Stimulated activated effector memory CD8-positive, alpha-beta T cell treated with anti-CD3 and anti-CD28 coated beads, Interleukin-12 subunit alpha, Interleukin-12 subunit beta, amount 100 ng/mL, for 72 hours (primary cell): ENCODE results near the gene NUDT4B.
A peak's percentile ranks its signal among the peaks of the same experiment; 100 is the strongest.
"Not testable (repeated sequence)": the region's sequence is repeated elsewhere in the genome, so short reads cannot be mapped to it uniquely, and the experiment has no call there.

ENCODE experiments used
- ATAC-seq: fragments of 150-1000 bp; cut with Tn5 transposase; 2 replicates; pipeline ENCODE4 v1.10.0; 2021
- DNase-seq, 2 donors: peaks; one replicate each; pipeline ENCODE4 v3.0.0; 2021 to 2022; ENCODE audit warnings: low spot score in 2 of 2
- H3K27ac Mint-ChIP-seq: one replicate; pipeline ENCODE4 v1.8.0; 2022; ENCODE audit warnings: mild to moderate bottlenecking, mixed read lengths
- H3K36me3 Mint-ChIP-seq: one replicate; pipeline ENCODE4 v1.8.0; 2022; ENCODE audit warnings: mild to moderate bottlenecking, mixed read lengths
- H3K4me1 Mint-ChIP-seq: one replicate; pipeline ENCODE4 v1.8.0; 2022; ENCODE audit warnings: mixed read lengths
- H3K4me3 Mint-ChIP-seq: one replicate; pipeline ENCODE4 v1.8.0; 2022; ENCODE audit warnings: mild to moderate bottlenecking, mixed read lengths
- H3K9me3 Mint-ChIP-seq: one replicate; pipeline ENCODE4 v1.8.0; 2022; ENCODE audit warnings: mixed read lengths

The NUDT4B gene

GRCh38 chr1:148748563-148749334 is at the start of gene NUDT4B:
TSS of gene NUDT4B (plus strand) at chr1:148748774. CDS start at chr1:148748953, 179 bp downstream.
- not testable (repeated sequence) for H3K9me3 Mint-ChIP-seq, H3K4me1 Mint-ChIP-seq, H3K27ac Mint-ChIP-seq, DNase-seq, H3K36me3 Mint-ChIP-seq, H3K4me3 Mint-ChIP-seq
- peak; percentile 84 for ATAC-seq

DNA sequence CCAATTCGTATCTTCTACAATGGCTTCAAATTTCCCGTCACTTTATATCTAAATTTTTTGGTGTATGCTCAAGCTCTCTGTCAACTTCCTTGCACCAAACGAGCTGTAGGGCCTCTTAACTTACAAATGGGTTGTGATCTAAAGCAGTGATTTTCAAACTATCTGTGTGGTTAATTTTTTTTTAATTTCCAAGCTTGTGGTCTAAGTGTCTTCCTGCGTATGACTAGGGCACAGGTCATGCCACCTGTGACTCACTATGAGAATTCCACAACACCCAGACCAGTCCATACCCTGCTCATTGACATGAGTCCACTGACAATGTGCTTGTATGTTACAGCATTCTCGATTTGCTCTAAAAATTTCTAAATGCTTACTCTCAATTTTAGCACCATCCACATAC is 49.2 kb upstream of the NUDT4B start:
- ATAC-seq = peak; percentile 99
- not testable (repeated sequence) for H3K27ac Mint-ChIP-seq, H3K4me3 Mint-ChIP-seq, H3K9me3 Mint-ChIP-seq, H3K4me1 Mint-ChIP-seq, H3K36me3 Mint-ChIP-seq, DNase-seq

DNA sequence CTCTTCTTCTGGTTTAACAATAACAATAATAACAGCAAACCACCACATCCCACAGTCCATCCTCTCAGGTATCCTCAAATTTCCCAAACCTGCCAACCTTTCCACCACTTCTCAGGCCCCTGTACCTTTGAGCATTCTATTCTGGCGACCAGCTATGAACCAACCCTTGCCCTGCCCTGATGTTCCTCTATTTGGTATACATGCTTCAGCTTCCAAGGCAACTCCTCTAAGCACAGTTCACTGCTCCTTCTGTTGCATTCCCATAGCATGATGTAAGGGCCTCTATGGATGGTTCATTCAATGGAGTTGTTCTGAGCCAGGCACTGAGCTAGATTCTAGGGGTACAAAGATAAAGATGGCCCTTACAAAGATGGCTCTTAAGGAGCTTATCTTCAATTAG is 46.3 kb upstream of the NUDT4B start:
- not testable (repeated sequence) for H3K4me1 Mint-ChIP-seq, DNase-seq, ATAC-seq, H3K4me3 Mint-ChIP-seq, H3K27ac Mint-ChIP-seq, H3K36me3 Mint-ChIP-seq, H3K9me3 Mint-ChIP-seq

- not testable (repeated sequence) for H3K27ac Mint-ChIP-seq, H3K4me3 Mint-ChIP-seq, H3K4me1 Mint-ChIP-seq, H3K9me3 Mint-ChIP-seq, DNase-seq, ATAC-seq, H3K36me3 Mint-ChIP-seq
These were observed 44.5 kb upstream of the NUDT4B start for GRCh38 chr1:148703973-148704591.

GRCh38 chr1:148705316-148705948 is 43.1 kb upstream of the NUDT4B start:
- not testable (repeated sequence) for H3K36me3 Mint-ChIP-seq, H3K27ac Mint-ChIP-seq, H3K9me3 Mint-ChIP-seq, DNase-seq, H3K4me3 Mint-ChIP-seq, H3K4me1 Mint-ChIP-seq
- peak; percentile 37 for ATAC-seq

GRCh38 chr1:148708779-148709333 is 39.7 kb upstream of the NUDT4B start:
- not testable (repeated sequence) for H3K36me3 Mint-ChIP-seq, H3K27ac Mint-ChIP-seq, H3K9me3 Mint-ChIP-seq, ATAC-seq, H3K4me1 Mint-ChIP-seq, H3K4me3 Mint-ChIP-seq, DNase-seq

DNA sequence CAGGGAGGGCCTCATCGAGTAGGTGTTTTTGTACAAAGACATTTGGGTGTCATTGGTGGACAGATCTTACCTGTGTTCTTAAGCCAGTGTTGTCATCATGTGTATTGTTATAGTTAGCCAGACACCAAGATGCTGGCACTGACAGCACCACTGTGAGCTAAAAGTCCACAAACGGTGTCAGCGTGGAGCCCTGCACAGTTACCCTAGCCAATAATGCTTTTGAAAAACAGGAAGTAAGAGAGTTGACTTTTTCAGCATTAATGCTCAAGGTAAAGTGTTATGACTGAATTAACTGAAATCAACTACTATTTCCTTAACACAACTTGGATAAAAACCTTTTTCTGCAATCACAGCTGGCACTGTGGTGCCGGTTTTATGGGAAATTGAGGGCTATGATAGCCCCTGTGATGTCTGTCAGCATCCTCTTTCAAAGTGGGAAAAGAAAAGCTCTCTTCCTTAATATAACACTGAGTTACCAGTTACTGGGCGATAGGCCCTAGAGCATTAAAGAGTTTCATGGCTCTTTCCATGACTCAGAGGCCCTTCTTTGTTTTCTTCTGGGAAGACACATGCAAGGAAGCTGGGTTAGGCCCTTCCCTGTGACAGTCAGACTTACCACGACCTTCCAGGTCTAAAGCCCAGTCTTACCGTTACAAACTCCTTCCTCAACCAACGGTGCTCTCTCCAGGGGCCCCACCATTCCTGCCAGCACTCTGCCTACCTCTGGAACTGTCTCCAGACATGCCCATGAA is 37.6 kb upstream of the NUDT4B start:
- not testable (repeated sequence) for H3K4me1 Mint-ChIP-seq, H3K9me3 Mint-ChIP-seq, H3K27ac Mint-ChIP-seq, H3K4me3 Mint-ChIP-seq, DNase-seq, ATAC-seq, H3K36me3 Mint-ChIP-seq

- not testable (repeated sequence) for DNase-seq, H3K27ac Mint-ChIP-seq, H3K9me3 Mint-ChIP-seq, H3K36me3 Mint-ChIP-seq, H3K4me3 Mint-ChIP-seq, ATAC-seq, H3K4me1 Mint-ChIP-seq
These were observed 36.2 kb upstream of the NUDT4B start for GRCh38 chr1:148712353-148712752.

DNA sequence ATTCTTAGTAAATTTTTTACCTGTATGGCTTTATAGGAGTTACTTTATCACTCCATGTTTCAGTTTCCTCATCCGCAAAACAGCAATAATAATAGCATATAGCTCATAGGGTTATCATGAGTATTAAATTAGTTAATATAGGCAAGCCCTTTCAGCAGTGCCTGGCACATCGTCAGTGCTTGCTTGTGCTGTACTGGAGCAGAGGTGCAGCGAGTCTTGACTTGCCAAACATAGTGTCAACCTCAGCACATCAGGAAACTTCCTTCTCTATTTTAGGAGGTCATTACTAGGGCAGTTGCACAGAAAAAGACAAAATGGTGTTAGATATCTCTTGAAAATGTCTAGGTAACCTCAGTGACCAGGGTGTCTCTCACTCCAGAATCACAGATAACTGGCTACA is 33.1 kb upstream of the NUDT4B start:
- not testable (repeated sequence) for DNase-seq, H3K4me3 Mint-ChIP-seq, H3K27ac Mint-ChIP-seq, H3K9me3 Mint-ChIP-seq, H3K36me3 Mint-ChIP-seq, H3K4me1 Mint-ChIP-seq, ATAC-seq

DNA sequence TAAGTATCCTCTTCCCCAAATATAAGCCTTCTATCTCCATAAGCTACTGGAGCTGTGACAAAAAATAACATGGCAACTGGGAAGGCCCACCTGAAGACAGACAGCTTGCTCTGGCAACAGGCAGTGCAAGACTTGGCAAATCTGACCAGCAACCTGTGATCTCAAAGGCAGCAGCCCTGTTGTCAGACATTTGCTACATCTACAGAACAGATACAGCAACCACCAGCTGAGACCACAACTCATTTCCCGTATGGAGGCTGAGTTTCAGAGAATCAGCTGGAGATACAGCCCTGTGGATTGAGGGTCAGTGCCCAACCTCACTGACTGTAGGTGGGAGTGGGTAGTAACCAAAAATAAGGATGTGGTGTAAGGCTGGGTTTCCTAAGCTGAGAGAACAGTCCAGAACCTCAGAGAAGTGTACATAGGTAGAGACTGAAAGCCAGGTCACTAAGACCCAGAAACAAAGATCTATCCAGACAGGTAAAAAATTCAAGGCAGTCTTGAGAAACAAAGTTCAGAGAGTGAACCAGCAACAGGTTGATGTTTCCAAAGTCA is 31.5 kb upstream of the NUDT4B start:
- ATAC-seq = peak; percentile 76
- H3K4me1 Mint-ChIP-seq, H3K36me3 Mint-ChIP-seq: not testable (repeated sequence)

GRCh38 chr1:148720918-148721317 is 27.7 kb upstream of the NUDT4B start:
- not testable (repeated sequence) for H3K4me1 Mint-ChIP-seq, ATAC-seq, DNase-seq, H3K36me3 Mint-ChIP-seq, H3K9me3 Mint-ChIP-seq, H3K27ac Mint-ChIP-seq, H3K4me3 Mint-ChIP-seq

More for the DNA sequence above, 31.5 kb upstream of the NUDT4B start:
- not testable (repeated sequence) for DNase-seq, H3K27ac Mint-ChIP-seq, H3K4me3 Mint-ChIP-seq, H3K9me3 Mint-ChIP-seq

DNA sequence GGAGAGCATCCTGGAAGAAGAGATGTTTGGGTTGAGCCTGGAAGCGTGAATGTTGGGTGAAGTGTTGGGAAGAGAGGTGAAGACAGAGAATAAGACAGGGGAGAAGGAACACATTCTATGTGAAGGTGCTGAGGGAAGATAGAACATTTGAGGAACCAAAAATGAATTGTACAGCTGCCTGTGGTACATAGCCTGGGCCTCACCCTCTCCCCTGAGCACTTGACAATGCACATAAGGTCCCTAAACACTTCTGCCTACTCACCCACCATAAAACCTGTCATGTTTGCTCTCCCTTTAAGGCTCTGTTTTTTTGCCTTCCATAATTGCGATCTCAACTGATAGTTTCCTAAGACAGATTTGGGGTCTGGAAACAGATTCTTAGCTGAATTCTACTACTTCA is 25.8 kb upstream of the NUDT4B start:
- H3K36me3 Mint-ChIP-seq, H3K9me3 Mint-ChIP-seq, DNase-seq, H3K27ac Mint-ChIP-seq, H3K4me1 Mint-ChIP-seq, H3K4me3 Mint-ChIP-seq, ATAC-seq: not testable (repeated sequence)

DNA sequence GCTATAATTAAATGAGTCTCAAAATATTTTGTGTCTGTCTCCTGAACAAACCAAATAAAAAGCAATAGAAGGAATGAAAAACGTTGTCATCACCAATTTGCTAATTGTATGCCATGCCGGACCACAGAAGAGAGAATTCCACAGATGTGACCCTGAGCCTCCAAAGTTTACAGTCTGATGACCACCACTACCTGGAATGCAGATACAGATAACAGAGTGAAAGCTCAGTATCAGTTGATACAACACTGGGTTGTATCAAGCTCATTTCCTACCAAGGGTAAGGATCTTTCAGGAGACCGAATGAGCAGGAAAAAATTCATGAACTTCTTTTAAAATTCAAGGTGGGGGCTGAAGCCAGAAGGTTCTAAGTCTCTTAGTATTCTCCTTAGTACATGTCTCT is 25.1 kb upstream of the NUDT4B start:
- not testable (repeated sequence) for H3K36me3 Mint-ChIP-seq, H3K27ac Mint-ChIP-seq, ATAC-seq, H3K9me3 Mint-ChIP-seq, H3K4me3 Mint-ChIP-seq, DNase-seq, H3K4me1 Mint-ChIP-seq

DNA sequence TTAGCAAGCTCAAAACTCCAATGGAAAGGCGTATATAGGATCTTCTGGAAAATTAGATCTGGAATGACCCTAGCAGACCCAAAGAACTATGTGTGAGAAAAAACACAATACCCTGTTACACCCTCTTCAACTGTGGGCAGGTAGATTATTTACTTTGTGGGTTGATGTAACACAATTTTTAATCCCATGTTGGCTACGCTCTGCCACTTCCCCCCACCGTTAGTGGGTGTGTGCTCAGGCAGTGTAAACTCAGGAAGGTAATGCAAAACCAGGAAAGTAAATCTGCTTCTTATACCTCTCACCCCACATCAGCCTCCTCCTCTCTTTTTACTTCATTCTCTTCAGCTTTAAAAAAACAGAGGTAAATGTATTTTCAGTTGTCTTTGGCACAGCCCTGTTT is 23.7 kb upstream of the NUDT4B start:
- H3K36me3 Mint-ChIP-seq = not testable (repeated sequence)

GRCh38 chr1:148727862-148728261 is 20.7 kb upstream of the NUDT4B start:
- ATAC-seq, H3K27ac Mint-ChIP-seq, H3K4me3 Mint-ChIP-seq, H3K4me1 Mint-ChIP-seq, H3K9me3 Mint-ChIP-seq, DNase-seq, H3K36me3 Mint-ChIP-seq: not testable (repeated sequence)

More for the DNA sequence above, 23.7 kb upstream of the NUDT4B start:
- DNase-seq, ATAC-seq, H3K4me3 Mint-ChIP-seq, H3K9me3 Mint-ChIP-seq, H3K27ac Mint-ChIP-seq, H3K4me1 Mint-ChIP-seq: not testable (repeated sequence)
